H1 (cell line): ENCODE results near the gene MPP2.

Experiments used
- CEBPB ChIP-seq: IDR thresholded peaks from 2 replicates; pipeline ENCODE4 v1.6.1; 2012; ENCODE audit warnings: low read depth, low read length
- CREB1 ChIP-seq: IDR thresholded peaks from 2 replicates; pipeline ENCODE4 v1.6.1; 2012; ENCODE audit warnings: inconsistent platforms
- EP300 ChIP-seq, 2 experiments: IDR thresholded peaks; 1 replicate in 1 of 2; 2 replicates in 1 of 2; pipeline ENCODE4 v1.6.1; 2011 to 2012; ENCODE audit warnings: low read depth in 2 of 2, low read length in 2 of 2, mild to moderate bottlenecking in 2 of 2, borderline replicate concordance in 1 of 2, inconsistent platforms in 1 of 2, moderate library complexity in 1 of 2
- EZH2 ChIP-seq: fragments of 200-600 bp; sonication (generic); IDR thresholded peaks from 2 replicates; pipeline ENCODE4 v1.7.1; 2012; ENCODE audit warnings: low read depth, mild to moderate bottlenecking, moderate library complexity, low read length, inconsistent platforms; ENCODE audit not compliant: severe bottlenecking
- GABPA ChIP-seq: IDR thresholded peaks from 2 replicates; pipeline ENCODE4 v1.6.1; 2011; ENCODE audit warnings: mild to moderate bottlenecking, low read length, moderate library complexity, borderline replicate concordance; ENCODE audit not compliant: insufficient read depth
- MAFK ChIP-seq: IDR thresholded peaks from 2 replicates; pipeline ENCODE4 v1.6.1; 2012; ENCODE audit warnings: low read depth, mild to moderate bottlenecking, improper control_type of control experiment, low read length
- POLR2A ChIP-seq, 2 experiments: IDR thresholded peaks; 1 replicate in 1 of 2; 2 replicates in 1 of 2; pipeline ENCODE4 v1.6.1; 2011; ENCODE audit warnings: low read depth in 2 of 2, low read length in 2 of 2, mild to moderate bottlenecking in 2 of 2; ENCODE audit errors: control extremely low read depth in 1 of 2
- POLR2AphosphoS5 ChIP-seq: IDR thresholded peaks from 2 replicates; pipeline ENCODE4 v1.6.1; 2011; ENCODE audit warnings: low read depth, low read length
- POU5F1 ChIP-seq: IDR thresholded peaks from 2 replicates; pipeline ENCODE4 v1.6.1; 2011; ENCODE audit warnings: low read depth, mild to moderate bottlenecking, low read length, moderate library complexity
- RNF2 ChIP-seq: fragments of 200-900, 300-1000 bp; sonication (generic); IDR thresholded peaks from 2 replicates; pipeline ENCODE4 v1.7.1; 2016; ENCODE audit warnings: borderline replicate concordance, low read depth, mild to moderate bottlenecking, antibody characterized with exemption, low read length; ENCODE audit not compliant: poor library complexity, severe bottlenecking; ENCODE audit errors: missing control alignments
- SIN3A ChIP-seq, 2 experiments: IDR thresholded peaks in 1 of 2; conservative IDR thresholded peaks in 1 of 2; 2 replicates each; pipeline ENCODE4 v1.6.1; 2011 to 2012; ENCODE audit warnings: low read length in 2 of 2, improper control_type of control experiment in 1 of 2, low read depth in 1 of 2, mild to moderate bottlenecking in 1 of 2
- YY1 ChIP-seq: IDR thresholded peaks from 2 replicates; pipeline ENCODE4 v1.6.1; 2011; ENCODE audit warnings: low read depth, mild to moderate bottlenecking, low read length
- ZNF274 ChIP-seq: IDR thresholded peaks from 2 replicates; pipeline ENCODE4 v1.7.0; 2012; ENCODE audit warnings: low read length, borderline replicate concordance; ENCODE audit errors: extremely low read depth
- TF ChIP-seq, protein P1 (sequence below), 3 experiments: IDR thresholded peaks; 1 replicate in 2 of 3; 2 replicates in 1 of 3; pipeline versions ENCODE4 v1.5.1 to v1.6.1; 2011; ENCODE audit warnings: low read length in 3 of 3, mild to moderate bottlenecking in 3 of 3, inconsistent platforms in 2 of 3, low read depth in 1 of 3, moderate library complexity in 1 of 3; ENCODE audit not compliant: insufficient read depth in 1 of 3; ENCODE audit errors: control extremely low read depth in 1 of 3

DNA sequence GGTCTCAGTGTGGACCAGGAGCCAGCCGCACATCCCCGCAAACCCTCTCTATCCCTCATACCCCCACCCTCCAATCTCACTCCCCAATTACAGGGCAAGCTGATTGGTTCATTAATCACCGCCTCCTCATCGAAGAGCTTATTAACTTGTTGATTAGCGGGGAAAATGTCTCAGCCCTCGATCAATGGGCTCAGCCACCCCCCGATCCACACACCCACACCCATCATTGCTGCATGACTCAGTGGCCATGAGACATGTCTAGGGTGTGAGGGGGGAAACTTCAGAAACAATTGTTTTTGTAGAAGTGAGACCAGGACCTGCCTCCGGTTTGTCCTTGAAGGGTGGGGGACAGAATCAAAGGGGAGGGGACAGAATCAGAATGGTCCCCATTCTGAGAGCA is 48.9 kb upstream of the MPP2 start:
- TF ChIP-seq, protein P1, sequence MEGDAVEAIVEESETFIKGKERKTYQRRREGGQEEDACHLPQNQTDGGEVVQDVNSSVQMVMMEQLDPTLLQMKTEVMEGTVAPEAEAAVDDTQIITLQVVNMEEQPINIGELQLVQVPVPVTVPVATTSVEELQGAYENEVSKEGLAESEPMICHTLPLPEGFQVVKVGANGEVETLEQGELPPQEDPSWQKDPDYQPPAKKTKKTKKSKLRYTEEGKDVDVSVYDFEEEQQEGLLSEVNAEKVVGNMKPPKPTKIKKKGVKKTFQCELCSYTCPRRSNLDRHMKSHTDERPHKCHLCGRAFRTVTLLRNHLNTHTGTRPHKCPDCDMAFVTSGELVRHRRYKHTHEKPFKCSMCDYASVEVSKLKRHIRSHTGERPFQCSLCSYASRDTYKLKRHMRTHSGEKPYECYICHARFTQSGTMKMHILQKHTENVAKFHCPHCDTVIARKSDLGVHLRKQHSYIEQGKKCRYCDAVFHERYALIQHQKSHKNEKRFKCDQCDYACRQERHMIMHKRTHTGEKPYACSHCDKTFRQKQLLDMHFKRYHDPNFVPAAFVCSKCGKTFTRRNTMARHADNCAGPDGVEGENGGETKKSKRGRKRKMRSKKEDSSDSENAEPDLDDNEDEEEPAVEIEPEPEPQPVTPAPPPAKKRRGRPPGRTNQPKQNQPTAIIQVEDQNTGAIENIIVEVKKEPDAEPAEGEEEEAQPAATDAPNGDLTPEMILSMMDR (IDR thresholded peaks at IDR 0.05; ENCODE audit: control extremely low read depth in 1 of 3, insufficient read depth in 1 of 3, low read depth in 1 of 3, low read length in 3 of 3): no peak
- TF ChIP-seq EZH2 (no peak), MAFK (no peak), EP300 (IDR thresholded peaks at IDR 0.05; ENCODE audit: borderline replicate concordance in 1 of 2, low read depth in 2 of 2, low read length in 2 of 2) (no peak), ZNF274 (no peak), CREB1 (no peak), POLR2AphosphoS5 (no peak), RNF2 (no peak), SIN3A (conservative IDR thresholded peaks at IDR 0.05 in 1 of 2, IDR thresholded peaks at IDR 0.05 in 1 of 2; ENCODE audit: low read depth in 1 of 2, low read length in 2 of 2) (no peak), YY1 (no peak), CEBPB (no peak), POU5F1 (no peak), GABPA (no peak), POLR2A (IDR thresholded peaks at IDR 0.05; ENCODE audit: control extremely low read depth in 1 of 2, low read depth in 2 of 2, low read length in 2 of 2) (no peak)
